ENCODE results near the gene ARHGEF19.

Gene ARHGEF19

DNA sequence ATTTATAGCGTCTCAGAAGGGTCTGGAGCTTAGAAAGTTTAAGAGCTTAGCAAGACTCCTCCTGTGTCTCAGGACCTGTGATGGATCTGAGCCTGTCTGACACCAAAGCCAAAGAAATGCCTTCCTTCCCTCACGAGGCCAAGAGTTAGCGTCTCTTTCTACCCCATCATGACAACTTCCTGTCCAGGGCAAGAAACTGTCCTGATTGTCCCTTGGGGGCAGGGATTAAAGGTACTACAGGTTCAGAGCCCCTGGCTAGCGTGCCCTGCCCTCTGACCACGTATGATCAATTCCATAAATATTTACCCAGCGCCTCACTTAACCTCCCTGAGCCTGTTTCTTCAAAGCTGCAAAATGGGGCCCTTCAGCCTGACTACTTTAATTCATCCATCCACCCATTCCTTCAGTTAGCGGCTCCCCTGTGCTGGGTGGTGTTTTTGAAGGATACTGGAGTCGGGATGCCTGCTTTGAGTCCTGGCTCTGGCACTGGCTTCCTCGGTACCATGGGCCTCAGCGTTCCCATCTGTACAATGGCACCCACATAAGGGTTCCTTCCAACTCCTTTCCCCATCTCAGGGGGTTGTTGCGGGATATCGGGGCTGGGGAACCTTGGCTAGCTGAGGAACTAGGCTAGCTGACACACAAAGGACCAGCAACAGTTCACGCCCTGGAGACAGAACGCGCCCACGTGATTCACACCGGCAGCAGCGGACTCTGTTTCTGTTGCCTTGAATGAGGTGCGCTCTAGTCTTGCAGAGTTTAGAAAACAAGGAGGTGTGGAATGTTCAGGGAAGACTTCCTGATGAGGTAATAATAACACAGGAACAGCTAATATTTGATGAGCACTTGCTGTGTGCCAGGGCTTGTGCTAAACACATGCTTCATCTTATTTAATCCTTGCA, 33.6 kb downstream of the ARHGEF19 start:
- Histone ChIP-seq H3K27ac (ENCODE audit: low read length) (no peak overlapping the region), H3K9ac (ENCODE audit: low read length) (no peak overlapping the region), H4K20me1 (ENCODE audit: insufficient read depth, low read length) (no peaks in the 10 kb centered on the region), H3K9me3 (ENCODE audit: insufficient read depth, low read length) (no peaks in the 10 kb centered on the region), H3K27me3 (ENCODE audit: low read depth, low read length) (no peaks in the 10 kb centered on the region), H2AFZ (ENCODE audit: low read depth, low read length) (no peak overlapping the region), H3K36me3 (replicated peaks; ENCODE audit: low read depth, low read length) (no peaks in the 10 kb centered on the region), H3K4me1 (ENCODE audit: low read length) (no peaks in the 10 kb centered on the region), H3K4me2 (ENCODE audit: low read length) (no peak overlapping the region), H3K79me2 (ENCODE audit: low read length) (no peaks in the 10 kb centered on the region), H3K4me3 (ENCODE audit: low read length) (no peak overlapping the region)
- no peak for TF ChIP-seq EZH2phosphoT487 (IDR thresholded peaks at IDR 0.05; ENCODE audit: low read depth)
- TF ChIP-seq, protein P1, sequence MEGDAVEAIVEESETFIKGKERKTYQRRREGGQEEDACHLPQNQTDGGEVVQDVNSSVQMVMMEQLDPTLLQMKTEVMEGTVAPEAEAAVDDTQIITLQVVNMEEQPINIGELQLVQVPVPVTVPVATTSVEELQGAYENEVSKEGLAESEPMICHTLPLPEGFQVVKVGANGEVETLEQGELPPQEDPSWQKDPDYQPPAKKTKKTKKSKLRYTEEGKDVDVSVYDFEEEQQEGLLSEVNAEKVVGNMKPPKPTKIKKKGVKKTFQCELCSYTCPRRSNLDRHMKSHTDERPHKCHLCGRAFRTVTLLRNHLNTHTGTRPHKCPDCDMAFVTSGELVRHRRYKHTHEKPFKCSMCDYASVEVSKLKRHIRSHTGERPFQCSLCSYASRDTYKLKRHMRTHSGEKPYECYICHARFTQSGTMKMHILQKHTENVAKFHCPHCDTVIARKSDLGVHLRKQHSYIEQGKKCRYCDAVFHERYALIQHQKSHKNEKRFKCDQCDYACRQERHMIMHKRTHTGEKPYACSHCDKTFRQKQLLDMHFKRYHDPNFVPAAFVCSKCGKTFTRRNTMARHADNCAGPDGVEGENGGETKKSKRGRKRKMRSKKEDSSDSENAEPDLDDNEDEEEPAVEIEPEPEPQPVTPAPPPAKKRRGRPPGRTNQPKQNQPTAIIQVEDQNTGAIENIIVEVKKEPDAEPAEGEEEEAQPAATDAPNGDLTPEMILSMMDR (IDR thresholded peaks at IDR 0.05; ENCODE audit: low read depth, low read length) = no peak

DNA sequence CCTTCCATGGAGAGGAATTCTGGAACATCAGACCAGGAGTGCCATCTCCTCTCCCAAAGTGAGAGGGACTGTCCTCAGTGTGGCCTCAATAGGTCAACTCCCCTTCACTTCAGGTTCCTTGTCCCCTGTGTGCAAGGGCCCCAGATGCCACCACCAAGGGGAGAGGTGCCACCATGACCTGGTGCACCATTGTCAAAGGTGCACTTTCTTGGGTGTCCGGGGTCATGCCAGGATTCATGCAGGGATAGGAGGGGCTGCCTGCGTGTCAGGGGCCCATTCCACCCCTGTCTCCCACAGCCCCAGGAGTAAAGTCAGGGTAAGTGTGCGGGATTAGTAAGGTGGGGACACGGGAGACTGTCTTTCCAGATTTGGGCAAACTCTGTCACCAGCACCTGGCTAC, 35.1 kb downstream of the ARHGEF19 start:
- no peak overlapping the region for H3K9ac ChIP-seq (ENCODE audit: low read length)
- H3K79me2 ChIP-seq (ENCODE audit: low read length) = no peaks in the 10 kb centered on the region
- H3K27me3 ChIP-seq (ENCODE audit: low read depth, low read length) = no peaks in the 10 kb centered on the region
- H3K4me1 ChIP-seq (ENCODE audit: low read length) = no peaks in the 10 kb centered on the region
- H4K20me1 ChIP-seq (ENCODE audit: insufficient read depth, low read length) = no peaks in the 10 kb centered on the region
- H2AFZ ChIP-seq (ENCODE audit: low read depth, low read length) = no peak overlapping the region
- H3K9me3 ChIP-seq (ENCODE audit: insufficient read depth, low read length) = no peaks in the 10 kb centered on the region
- no peak overlapping the region for H3K27ac ChIP-seq (ENCODE audit: low read length)
- no peak overlapping the region for H3K4me2 ChIP-seq (ENCODE audit: low read length)
- no peak overlapping the region for H3K4me3 ChIP-seq (ENCODE audit: low read length)
- TF ChIP-seq, protein P1 (IDR thresholded peaks at IDR 0.05; ENCODE audit: low read depth, low read length) = no peak
- no peak for TF ChIP-seq EZH2phosphoT487 (IDR thresholded peaks at IDR 0.05; ENCODE audit: low read depth)
- H3K36me3 ChIP-seq (replicated peaks; ENCODE audit: low read depth, low read length) = no peaks in the 10 kb centered on the region

DNA sequence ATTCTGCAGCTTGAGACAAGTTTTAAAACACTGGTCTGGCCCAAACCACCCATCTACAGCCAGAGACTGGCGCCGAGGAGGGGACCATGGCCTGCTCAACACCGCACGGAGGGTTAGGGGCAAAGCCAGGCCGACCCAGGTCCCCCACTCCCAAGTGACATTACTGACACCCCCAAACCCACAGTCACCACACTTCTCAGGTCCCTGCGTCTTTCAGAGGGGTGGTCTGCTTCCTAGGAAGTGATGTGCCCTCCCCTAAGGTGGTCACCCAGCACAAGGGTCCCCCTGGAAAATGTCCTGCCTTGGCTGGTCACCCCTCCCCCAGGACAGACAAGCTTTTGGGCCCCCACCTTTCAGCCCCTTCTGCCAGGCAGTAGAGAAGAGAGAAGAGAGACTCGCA, 35.8 kb downstream of the ARHGEF19 start:
- Histone ChIP-seq H4K20me1 (ENCODE audit: insufficient read depth, low read length) (no peaks in the 10 kb centered on the region), H3K4me3 (ENCODE audit: low read length) (no peak overlapping the region), H3K4me2 (ENCODE audit: low read length) (no peak overlapping the region), H3K27me3 (ENCODE audit: low read depth, low read length) (no peaks in the 10 kb centered on the region), H3K4me1 (ENCODE audit: low read length) (no peaks in the 10 kb centered on the region), H3K27ac (ENCODE audit: low read length) (no peak overlapping the region), H3K36me3 (replicated peaks; ENCODE audit: low read depth, low read length) (no peaks in the 10 kb centered on the region), H3K9me3 (ENCODE audit: insufficient read depth, low read length) (no peaks in the 10 kb centered on the region), H2AFZ (ENCODE audit: low read depth, low read length) (no peak overlapping the region), H3K79me2 (ENCODE audit: low read length) (no peaks in the 10 kb centered on the region), H3K9ac (ENCODE audit: low read length) (no peak overlapping the region)
- no peak for TF ChIP-seq EZH2phosphoT487 (IDR thresholded peaks at IDR 0.05; ENCODE audit: low read depth)
- TF ChIP-seq, protein P1 (IDR thresholded peaks at IDR 0.05; ENCODE audit: low read depth, low read length) = no peak

DNA sequence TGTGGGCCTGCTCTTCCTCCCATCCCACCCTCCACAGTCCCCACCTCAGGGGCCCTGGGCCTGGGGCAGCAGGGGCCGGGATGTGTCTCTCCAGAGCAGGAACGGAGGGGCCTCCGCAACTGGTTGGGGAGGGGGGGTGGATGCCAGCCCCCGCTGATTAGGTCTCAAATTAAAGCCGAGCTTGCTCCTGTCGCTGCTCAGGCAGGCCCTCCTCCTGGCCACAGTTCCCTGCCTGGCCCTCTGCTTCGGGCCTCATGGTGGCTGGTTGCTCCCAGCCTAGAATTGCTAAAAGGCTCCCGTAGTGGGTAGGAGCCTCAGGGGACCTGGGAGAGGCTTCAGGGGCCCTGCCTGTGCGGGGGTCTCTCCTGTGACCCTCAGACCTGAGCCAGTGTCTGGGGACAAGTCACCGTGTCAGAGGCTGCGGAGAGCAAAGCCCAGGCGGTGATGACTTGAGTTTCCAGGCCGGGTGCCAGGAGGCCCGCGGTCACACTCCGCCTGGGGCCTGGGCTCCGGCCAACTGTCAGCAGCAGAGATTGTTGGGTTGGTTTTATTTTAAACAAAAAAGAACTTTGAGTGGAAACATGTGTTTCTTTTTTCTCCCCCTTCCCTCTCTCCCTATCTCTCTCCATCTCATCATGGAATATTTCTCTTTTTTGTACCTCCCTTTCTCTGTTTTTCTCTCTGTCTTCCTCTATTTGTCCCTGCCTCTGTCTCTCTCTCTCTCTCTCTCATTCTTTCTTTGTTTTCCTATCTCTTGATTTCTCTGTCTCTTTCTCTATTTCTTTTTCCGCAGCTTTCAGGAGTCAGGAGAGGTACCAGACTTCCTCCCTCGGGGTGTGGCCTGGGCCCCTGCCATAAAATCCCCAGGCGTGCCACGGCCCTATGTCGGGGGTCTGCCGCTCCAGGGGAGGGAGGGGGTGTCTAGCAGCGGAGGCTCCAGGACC, 36.6 kb downstream of the ARHGEF19 start:
- H3K36me3 ChIP-seq (replicated peaks; ENCODE audit: low read depth, low read length) = no peaks in the 10 kb centered on the region
- no peak overlapping the region for H3K4me2 ChIP-seq (ENCODE audit: low read length)
- H4K20me1 ChIP-seq (ENCODE audit: insufficient read depth, low read length) = no peaks in the 10 kb centered on the region
- no peak overlapping the region for H2AFZ ChIP-seq (ENCODE audit: low read depth, low read length)
- H3K79me2 ChIP-seq (ENCODE audit: low read length) = no peaks in the 10 kb centered on the region
- no peak overlapping the region for H3K27ac ChIP-seq (ENCODE audit: low read length)
- no peaks in the 10 kb centered on the region for H3K9me3 ChIP-seq (ENCODE audit: insufficient read depth, low read length)
- no peaks in the 10 kb centered on the region for H3K4me1 ChIP-seq (ENCODE audit: low read length)
- no peak overlapping the region for H3K9ac ChIP-seq (ENCODE audit: low read length)
- H3K27me3 ChIP-seq (ENCODE audit: low read depth, low read length) = no peaks in the 10 kb centered on the region
- H3K4me3 ChIP-seq (ENCODE audit: low read length) = no peak overlapping the region
- TF ChIP-seq, protein P1 (IDR thresholded peaks at IDR 0.05; ENCODE audit: low read depth, low read length) = no peak

All from OCI-LY3 (cell line).